DMS 273 (cell line): Measurements from ENCODE around the gene ACOT11.
A peak's percentile ranks its signal among the peaks of the same experiment; 100 is the strongest.
"Not testable (repeated sequence)": the region's sequence is repeated elsewhere in the genome, so short reads cannot be mapped to it uniquely, and the experiment has no call there.

ENCODE experiments used
- DNase-seq: peaks from one replicate; lab custom pipeline; 2025; ENCODE audit not compliant: unreplicated experiment; lab: John Stamatoyannopoulos, UW

ACOT11 gene

DNA sequence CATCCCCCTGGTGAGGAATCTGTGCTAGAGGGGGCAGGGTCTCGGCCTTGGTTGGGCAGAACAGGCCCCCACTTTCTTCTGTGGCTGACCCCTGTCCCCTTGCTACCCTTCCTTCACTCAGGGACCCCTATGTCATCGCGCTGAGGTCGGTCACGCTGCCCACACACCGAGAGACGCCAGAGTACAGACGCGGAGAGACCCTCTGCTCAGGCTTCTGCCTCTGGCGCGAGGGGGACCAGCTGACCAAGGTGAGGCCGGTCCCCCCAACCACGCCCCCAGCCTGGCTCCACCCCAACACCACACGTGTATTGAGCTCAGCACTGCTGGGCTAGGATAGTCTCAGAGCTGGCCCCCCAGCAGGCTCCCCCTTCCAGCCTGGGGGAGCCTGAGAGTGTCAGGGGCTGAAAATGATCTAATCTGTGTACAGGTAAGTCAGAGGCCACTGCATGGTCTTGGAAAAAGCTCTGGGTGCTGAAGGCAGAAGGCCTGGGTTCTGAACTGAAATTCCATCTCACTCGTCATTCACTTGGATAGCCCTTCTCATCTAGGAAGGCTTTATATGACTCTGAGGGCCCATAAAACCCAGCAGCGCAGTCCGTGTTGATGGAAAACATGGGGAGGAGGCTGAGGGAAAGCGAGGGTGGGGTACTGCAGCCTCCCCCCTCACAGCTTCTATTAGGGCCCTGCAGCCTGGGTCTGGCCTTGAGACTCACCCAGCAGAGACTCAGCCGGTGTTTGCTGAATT lies 60.0 kb downstream of the ACOT11 start:
- no peak for DNase-seq

DNA sequence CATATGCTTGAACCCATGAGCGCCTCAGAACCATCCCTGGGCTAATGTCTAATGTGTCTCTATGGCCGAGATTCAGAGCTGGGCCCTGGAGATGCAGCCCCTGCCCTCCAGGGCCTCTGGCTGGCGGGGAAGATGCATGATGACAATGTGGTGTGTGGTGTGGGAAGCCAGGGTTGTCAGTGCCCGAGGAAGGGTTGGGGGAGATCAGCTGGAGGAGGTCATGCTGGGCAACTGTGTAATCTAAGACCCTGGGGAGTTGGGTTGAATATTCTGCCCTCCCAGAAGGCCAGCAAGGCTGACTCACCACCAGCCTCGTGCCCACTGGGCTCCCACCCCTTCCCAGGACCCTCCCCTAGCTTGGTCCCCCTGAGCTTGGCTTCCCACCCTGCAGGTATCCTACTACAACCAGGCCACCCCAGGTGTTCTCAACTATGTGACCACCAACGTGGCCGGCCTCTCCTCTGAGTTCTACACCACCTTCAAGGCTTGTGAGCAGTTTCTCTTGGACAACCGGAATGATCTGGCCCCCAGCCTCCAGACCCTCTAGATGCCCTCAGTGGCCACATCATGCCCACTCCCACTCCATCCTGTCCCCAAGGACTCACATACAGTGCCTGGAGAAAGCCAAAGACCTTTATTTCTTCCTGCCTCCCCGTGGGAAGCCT lies 60.7 kb downstream of the ACOT11 start:
- no peak for DNase-seq

DNA sequence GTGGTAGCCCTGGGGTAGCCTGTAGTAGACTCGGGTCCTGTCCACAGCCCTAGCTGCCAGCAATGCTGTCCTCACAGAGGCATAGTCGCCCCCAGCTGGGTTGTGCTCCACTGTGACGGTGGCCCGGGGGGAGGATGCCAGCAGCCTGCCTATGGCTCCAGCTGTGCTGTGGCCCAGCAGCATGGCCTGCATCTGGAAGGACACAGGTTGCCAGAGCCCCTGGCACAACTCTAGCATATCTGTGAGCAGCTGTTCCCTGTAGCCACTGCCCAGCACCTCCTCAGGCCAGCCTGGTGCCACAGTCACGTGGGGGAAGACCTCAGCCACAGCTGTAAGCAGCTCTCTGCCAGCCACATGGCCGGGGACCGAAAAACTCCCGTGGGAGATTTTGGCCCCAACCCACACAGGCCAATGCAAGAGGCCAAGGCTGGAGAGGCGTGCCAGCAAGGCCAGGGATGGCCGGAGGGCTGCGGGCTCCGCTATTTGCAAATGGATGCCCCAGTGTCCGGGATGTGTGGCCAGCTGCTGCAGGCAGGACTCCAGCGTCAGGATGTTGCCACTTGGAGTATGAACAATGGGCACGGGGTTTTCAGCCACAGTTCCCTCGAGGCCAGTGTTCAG lies 61.4 kb downstream of the ACOT11 start:
- DNase-seq, result no peak

DNA sequence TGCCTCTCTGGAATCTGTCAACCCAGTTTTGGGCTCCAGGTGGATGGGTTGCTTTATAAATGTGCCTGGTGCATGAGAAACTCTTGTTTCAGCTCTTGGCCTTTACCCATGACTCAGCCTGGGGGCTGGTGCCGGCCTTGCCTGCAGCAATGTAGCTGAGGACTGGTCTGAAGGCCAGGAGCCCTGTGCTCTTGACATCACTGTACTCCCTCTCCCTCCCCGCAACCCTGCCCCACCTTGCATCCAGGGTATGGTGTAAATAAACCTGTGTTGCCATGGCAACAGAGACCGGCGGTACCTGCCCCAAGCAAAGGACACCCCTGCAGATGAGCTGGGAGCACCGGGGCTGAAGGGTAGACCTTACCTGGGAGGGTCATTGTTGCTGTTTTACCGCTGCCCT lies 62.0 kb downstream of the ACOT11 start:
- no peak for DNase-seq

DNA sequence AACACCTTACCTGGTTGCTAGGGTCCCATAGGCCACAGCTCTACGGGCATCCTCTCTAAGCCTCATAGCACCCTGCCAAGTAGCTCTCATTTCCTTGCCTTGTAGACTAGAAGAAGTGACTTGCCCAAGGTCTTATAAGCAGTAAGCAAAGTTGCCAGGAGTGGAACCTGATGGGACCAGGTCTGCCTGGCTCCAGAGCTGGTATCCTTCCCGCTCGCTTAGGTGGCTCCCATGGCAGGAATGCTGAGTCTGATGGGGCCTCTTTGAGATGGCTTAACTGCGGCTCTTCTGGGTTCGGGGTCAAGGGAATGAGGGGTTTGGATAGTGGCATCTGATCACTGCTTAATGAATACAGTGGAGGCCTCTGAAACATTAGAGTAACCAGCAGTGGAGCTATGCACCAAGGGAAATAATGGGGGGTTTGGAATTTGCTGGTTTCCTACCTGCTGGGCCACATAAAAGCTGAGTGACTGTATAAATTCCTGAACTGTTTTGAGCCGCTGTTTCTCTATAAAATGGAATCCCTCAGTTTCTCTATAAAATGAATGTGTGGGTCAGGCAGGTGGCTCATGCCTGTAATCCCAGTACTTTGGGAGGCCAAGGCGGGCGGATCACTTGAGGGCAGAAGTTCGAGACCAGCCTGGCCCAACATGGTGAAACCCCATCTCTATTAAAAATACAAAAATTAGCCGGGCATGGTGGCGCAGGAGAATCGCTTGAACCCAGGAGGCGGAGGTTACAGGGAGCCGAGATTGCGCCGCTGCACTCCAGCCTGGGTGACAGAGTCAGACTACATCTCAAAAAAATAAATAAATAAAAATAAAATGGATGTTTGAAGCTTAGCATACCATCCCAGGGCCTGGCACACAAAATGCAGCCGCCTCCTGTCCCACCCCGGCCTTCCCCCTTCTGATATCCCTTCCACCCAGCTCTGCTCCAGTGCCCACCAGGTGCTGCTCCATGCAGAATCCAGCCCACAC lies 62.9 kb downstream of the ACOT11 start:
- DNase-seq, result no peak

DNA sequence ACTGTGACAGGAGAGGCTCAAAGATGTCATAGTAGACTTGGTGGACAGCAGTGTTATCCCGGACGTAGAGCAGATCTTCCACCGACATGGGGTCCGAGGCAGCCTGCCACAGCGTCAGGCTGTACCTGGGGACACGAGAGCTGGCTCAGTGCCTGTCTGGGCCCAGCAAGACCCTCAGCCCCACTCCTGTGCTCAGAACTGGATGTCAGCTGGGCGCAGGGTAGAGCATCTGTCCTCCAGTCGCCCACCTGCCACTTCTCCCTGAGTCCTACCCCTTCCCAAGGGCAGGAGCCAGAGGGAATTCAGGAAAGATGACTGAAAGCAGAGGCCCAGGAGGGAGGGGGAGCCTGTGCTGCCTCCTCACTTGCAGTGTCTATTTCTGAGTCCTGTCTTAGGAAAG lies 63.6 kb downstream of the ACOT11 start:
- peak; percentile 34 for DNase-seq

DNA sequence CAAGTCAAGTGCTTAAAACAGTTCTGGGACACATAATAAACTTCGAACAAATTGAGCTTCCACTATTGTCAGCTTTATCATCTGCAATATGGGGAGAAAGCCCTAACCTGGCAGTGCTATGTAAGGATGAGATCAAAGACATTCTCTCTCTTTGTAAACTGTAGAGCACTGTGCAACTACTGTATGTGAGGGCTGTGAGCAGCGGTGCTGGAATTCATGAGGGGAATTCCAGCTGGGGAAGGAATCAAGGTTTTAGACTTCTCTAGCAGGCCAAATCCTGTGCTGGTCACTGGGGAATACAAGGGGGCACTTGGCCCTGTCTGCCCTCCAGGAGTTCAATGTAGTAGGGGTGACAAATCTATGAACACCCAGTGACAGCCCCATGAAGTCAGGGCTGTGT lies 66.0 kb downstream of the ACOT11 start:
- no peak for DNase-seq

DNA sequence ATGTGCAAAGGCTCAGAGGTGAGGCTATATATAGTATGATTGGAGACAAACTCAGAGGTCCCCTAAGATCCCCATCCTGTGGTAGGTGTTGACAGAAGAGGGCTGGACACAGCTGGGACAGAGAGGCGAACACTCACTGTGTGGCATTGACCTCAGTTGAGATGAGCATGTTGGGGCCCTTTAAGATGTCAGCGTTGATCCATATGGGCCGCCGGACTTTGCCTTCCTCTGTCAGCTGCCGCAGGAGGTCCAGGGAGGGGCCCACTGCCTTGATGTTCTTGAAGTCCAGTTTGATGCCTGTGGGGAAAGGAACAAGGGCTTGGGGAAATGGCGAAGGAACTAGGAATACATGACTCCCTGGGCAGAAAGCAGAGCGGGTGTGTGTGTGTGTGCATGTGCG lies 66.5 kb downstream of the ACOT11 start:
- no peak for DNase-seq

DNA sequence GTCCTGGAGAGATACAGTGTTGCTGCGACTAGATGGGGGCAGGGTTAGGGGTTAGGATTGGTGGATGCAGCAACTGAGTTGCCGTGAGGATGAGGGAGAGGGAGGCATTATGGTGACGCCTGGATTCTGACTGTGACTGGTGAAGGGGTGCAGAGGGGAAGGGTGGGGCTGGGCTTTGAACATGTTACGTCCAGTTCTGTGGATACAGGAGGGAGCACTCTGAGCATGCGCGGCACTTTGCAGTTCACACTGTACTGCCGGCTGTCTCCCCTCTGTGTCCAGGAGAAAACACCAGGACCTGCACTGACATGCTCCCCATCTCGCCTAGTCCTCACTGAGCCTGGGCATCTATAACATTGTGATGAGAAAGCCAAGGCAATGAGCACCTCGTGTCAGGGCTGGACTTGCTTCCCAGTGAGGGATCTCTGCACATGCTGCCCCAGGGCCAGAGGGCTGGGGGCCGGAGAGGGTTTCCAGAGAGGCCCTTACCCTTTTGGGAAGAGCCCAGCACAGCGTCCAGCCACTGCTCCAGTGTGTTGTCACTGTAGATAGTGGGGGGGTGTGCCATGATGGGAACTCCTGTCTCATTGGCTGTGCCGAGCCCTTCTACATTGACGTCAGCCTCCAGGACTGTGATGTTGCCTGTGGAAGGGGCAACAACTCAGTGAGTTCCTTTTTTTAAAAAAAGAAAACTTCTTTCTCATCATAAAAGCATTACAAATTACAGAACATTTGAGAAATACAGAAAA lies 67.7 kb downstream of the ACOT11 start:
- DNase-seq, result no peak

DNA sequence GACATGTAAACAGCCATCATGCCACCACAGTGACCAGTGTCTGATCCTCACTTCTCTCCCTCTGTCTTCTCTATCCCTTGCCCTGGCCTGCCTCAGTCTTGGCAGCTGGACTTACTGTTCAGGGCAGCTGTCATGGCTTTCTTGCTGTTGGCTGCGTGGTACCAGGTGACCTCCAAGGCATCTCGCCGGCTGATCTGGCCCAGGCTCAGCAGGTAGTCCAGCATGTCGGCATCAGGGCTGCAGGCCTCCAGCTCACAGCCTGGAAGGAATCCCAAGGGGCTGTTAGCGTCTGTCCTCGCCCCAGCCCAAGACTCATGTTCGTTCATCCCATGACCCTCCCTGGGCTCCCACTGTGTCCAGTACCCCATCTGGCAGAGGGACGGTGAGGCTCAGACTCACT lies 71.7 kb downstream of the ACOT11 start:
- DNase-seq, result peak; percentile 37

DNA sequence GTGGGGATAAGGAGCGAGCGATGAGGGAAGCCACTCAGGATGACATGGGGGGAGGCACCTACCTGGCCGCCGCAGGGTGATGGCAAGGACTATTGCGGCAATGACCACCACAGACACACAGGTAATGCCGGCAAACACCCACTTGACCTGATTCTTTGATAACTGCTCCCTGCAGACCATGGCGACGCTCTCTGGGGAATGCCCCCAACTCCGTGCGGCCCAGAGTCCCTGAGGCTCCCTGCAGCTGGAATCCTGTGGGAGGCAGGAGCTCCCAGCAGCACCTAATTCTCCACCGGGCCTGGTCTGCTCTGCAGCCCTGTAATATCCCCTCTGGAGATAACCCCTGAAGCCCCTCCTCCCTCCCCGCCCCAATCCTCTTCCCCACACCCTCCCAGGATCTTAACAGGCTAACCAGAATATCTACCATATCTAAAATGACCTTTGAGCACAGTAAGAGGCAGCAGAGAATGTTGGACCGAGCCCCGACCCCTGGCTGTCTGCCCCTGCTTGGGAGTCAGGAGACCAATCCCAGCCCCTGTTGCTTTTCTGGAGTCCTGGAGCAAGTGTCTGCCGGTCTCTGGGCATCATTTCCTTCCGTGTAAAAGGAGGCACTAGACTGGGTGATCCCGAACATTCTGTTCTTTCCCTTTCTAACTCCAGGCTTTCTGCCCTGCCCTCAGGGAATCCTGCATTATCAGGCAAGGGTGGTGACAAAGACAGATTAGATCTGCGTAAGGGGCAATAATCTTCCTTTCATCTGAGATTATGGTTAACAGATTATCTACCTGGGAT lies 75.4 kb downstream of the ACOT11 start, which contains the start of gene FAM151A:
Gene FAM151A, minus strand, starts transcription at position 310 of the 792 bp plus-strand sequence. Its CDS starts 130 bp downstream, at position 180.
- DNase-seq, result no peak

DNA sequence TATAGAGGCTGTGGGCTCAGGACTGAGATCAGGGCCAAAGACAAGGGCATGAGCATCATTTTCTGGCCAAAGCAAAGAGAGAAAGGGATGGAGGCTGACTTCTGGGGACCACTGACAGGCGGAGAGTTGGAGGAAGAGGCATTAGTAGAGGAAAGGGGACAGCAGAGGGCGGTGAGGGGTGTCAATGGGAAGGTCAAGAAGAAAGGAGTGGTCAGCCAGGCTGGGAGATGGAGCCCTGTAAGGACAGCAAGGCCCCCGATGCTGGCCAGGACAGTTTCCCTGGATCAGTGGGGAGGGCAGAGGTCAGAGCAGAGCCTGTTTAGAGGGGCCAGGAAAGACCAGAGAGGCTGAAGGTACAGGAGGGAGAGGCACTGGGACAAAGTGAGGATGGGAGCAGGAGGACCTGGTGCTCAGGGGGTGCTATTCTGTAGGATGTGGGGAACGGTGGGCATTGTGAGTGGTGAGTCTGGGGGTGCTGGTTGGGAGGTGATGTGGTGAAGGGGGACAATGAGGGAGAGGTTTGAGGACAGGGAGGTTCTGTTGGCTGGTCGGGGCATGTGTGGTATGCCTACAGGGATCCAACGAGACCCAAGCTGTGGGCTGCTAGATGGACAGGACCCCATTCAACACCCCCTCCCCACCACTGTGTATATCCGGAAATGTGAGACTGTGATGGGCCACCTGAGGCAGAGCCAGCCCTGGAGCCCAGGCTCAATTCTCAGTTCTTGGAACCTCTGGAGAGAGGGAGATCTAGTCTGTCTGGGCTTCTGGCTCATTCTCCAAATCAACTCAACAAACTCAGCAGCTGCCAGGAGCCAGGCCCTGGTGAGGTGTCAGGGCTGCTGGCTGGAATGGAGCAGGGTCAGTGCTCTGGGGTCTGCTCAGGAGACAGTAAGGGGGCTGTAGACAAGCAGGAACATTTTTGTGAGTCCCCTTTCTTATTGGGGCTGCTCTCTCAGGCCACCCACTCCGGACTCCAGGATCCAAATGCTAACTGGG lies 76.7 kb downstream of the ACOT11 start:
- DNase-seq, result no peak

DNA sequence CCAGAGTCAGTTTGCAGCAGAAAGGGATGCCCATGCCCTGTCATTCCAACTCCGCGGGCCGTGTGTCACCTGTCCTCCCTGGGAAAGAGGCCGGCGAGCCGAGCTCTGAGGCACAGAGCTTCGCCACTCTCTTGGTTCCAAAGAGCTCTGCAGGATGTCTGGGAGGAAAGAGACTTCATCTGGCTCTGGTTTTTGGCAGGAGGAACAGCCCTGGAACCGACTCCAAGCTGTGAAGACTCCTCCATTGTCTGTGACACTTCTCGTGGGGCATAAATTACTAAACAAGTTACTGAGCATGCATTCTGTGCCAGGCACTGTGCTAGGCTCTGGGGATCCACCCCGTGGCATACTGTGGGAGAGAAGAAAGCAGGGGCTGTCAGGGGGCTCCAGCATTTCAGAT lies 79.2 kb downstream of the ACOT11 start:
- no peak for DNase-seq

DNA sequence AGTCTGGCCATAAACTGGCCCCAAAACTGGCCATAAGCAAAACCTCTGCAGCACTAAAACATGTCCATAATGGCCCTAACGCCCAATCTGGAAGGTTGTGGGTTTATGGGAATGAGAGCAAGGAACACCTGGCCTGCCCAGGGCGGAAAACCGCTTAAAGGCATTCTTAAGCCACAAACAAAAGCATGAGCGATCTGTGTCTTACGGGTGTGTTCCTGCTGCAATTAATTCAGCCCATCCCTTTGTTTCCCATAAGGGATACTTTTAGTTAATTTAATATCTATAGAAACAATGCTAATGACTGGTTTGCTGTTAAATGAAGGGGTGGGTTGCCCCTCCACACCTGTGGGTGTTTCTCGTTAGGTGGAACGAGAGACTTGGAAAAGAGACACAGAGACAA lies 87.8 kb downstream of the ACOT11 start:
- not testable (repeated sequence) for DNase-seq

DNA sequence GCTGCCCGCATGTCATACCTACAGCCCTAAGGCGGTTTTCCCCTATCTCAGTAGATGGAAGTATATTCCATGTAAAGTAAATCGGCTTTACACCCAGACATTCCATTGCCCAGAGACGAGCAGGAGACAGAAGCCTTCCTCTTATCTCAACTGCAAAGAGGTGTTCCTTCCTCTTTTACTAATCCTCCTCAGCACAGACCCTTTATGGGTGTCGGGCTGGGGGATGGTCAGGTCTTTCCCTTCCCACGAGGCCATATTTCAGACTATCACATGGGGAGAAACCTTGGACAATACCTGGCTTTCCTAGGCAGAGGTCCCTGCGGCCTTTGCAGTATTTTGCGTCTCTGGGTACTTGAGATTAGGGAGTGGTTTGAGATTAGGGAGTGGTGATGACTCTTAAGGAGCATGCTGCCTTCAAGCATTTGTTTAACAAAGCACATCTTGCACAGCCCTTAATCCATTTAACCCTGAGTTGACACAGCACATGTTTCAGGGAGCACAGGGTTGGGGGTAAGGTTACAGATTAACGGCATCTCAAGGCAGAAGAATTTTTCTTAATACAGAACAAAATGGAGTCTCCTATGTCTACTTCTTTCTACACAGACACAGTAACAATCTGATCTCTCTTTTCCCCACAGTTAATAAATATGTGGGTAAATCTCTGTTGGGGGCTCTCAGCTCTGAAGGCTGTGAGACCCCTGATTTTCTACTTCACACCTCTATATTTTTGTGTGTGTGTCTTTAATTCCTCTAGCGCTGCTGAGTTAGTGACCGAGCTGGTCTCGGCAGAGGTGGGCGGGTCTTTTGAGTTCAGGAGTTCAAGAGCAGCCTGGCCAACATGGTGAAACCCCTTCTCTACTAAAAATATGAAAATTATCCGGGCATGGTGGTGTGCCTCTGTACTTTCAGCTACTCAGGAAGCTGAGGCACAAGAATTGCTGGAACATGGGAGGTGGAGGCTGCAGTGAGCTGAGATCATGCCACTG lies 88.7 kb downstream of the ACOT11 start:
- not testable (repeated sequence) for DNase-seq

DNA sequence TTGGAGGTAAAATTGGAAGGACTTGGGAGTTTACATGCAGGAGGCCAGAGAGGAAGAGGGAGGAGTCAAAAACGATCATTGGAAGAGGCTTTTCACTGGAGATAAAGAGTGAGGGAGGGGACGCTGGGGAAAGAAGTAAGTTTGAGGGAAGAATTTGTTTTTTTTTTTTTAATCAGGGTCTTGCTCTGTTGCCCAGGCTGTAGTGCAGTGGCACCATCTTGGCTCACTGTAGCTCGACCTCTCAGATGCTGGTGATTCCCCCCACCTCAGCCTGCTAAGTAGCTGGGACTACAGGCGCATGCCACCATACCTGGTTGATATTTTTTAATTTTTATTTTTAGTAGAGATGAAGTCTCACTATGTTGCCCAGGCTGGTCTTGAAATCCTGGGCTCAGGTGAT lies 92.3 kb downstream of the ACOT11 start:
- no peak for DNase-seq
